DMS79 treated with DMSO at 0.1 percent for 48 hours (cell line): ENCODE results near the gene TRIO.

Experiments
- DNase-seq: peaks from one replicate; lab custom pipeline; 2025; lab: John Stamatoyannopoulos, UW

TRIO gene

GRCh38 chr5:14267166-14267838 is 124.2 kb downstream of the TRIO start:
- no peak for DNase-seq

- DNase-seq, result no peak
Measured at GRCh38 chr5:14267991-14268708, 125.0 kb downstream of the TRIO start.

- DNase-seq, result no peak
Measured at GRCh38 chr5:14268738-14269137, 125.6 kb downstream of the TRIO start.

- DNase-seq, result no peak
Measured at GRCh38 chr5:14269395-14269794, 126.3 kb downstream of the TRIO start.

- DNase-seq, result peak; percentile 42
Measured at GRCh38 chr5:14270209-14270702, 127.1 kb downstream of the TRIO start.

- DNase-seq, result no peak
Measured at GRCh38 chr5:14272548-14273205, 129.5 kb downstream of the TRIO start.

- no peak for DNase-seq
Measured at GRCh38 chr5:14273207-14273767, 130.1 kb downstream of the TRIO start.

- no peak for DNase-seq
Measured at GRCh38 chr5:14276380-14276779, 133.2 kb downstream of the TRIO start.

GRCh38 chr5:14277385-14278320 is 134.5 kb downstream of the TRIO start:
- DNase-seq, result no peak

- no peak for DNase-seq
Measured at GRCh38 chr5:14280294-14280854, 137.2 kb downstream of the TRIO start.

- no peak for DNase-seq
Measured at GRCh38 chr5:14281746-14282181, 138.6 kb downstream of the TRIO start.

- DNase-seq, result no peak
Measured at GRCh38 chr5:14283139-14283538, 140.0 kb downstream of the TRIO start.

- DNase-seq, result no peak
Measured at GRCh38 chr5:14284392-14285148, 141.4 kb downstream of the TRIO start.

- DNase-seq, result no peak
Measured at GRCh38 chr5:14286007-14286406, 142.9 kb downstream of the TRIO start.

GRCh38 chr5:14286574-14287421 is 143.7 kb downstream of the TRIO start:
- no peak for DNase-seq

- no peak for DNase-seq
Measured at GRCh38 chr5:14292766-14293658, 149.9 kb downstream of the TRIO start.

GRCh38 chr5:14295610-14296009 is 152.5 kb downstream of the TRIO start:
- DNase-seq, result no peak
